Ishikawa (cell line): ENCODE results near the gene PHLDB2.
A peak's percentile ranks its signal among the peaks of the same experiment; 100 is the strongest.

Experiments used
- CEBPB ChIP-seq: IDR thresholded peaks from 2 replicates; pipeline ENCODE4 v1.6.1; 2012
- CREB1 ChIP-seq: IDR thresholded peaks from 2 replicates; pipeline ENCODE4 v1.6.1; 2012; ENCODE audit warnings: low read depth
- EGR1 ChIP-seq: IDR thresholded peaks from 2 replicates; pipeline ENCODE4 v1.6.1; 2012
- EP300 ChIP-seq: IDR thresholded peaks from 2 replicates; pipeline ENCODE4 v1.6.1; 2012; ENCODE audit warnings: borderline replicate concordance
- FOXM1 ChIP-seq: IDR thresholded peaks from 2 replicates; pipeline ENCODE4 v1.6.1; 2012; ENCODE audit warnings: low read depth, borderline replicate concordance
- NFIC ChIP-seq: IDR thresholded peaks from 2 replicates; pipeline ENCODE4 v1.6.1; 2012
- RAD21 ChIP-seq: IDR thresholded peaks from 2 replicates; pipeline ENCODE4 v1.6.1; 2012; ENCODE audit warnings: low read depth
- TAF1 ChIP-seq: IDR thresholded peaks from 2 replicates; pipeline ENCODE4 v1.6.1; 2012; ENCODE audit warnings: low read depth, mild to moderate bottlenecking
- TCF12 ChIP-seq: IDR thresholded peaks from 2 replicates; pipeline ENCODE4 v1.6.1; 2012; ENCODE audit warnings: low read depth
- TEAD4 ChIP-seq: IDR thresholded peaks from 2 replicates; pipeline ENCODE4 v1.6.1; 2012
- USF1 ChIP-seq: IDR thresholded peaks from 2 replicates; pipeline ENCODE4 v1.6.1; 2012
- YY1 ChIP-seq: IDR thresholded peaks from 2 replicates; pipeline ENCODE4 v1.6.1; 2012; ENCODE audit warnings: low read depth
- ZBTB7A ChIP-seq: IDR thresholded peaks from 2 replicates; pipeline ENCODE4 v1.6.1; 2012; ENCODE audit warnings: low read depth
- TF ChIP-seq, protein P1 (sequence below): IDR thresholded peaks from 2 replicates; pipeline ENCODE4 v1.6.1; 2012
- TF ChIP-seq, protein P2 (sequence below): IDR thresholded peaks from 2 replicates; pipeline ENCODE4 v1.6.1; 2012; ENCODE audit warnings: low read depth, mild to moderate bottlenecking

PHLDB2 gene

DNA sequence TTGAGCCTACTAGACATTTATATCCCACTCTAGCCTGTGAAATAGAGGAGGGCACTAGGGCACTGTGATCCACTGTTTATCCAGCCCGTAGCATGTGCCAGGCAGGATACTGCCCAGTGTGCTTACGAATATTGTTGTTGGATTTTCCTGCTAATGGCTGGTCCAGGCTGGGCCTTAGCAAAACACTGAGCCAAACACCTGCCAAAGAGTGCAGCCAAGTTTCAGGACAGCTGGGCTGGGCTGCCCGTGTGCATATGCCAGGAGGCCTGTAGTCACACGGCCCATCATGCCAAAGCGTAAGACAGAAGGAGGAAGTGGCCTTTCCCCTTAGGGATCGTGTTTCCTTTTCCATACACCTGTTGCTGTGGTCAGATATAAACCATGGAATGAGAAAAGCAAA lies 65.2 kb downstream of the PHLDB2 start:
- TF ChIP-seq USF1, result peak; percentile 46; the same call in 1 of the 2 replicates
- TF ChIP-seq FOXM1, result peak; percentile 52; the same call in 1 of the 2 replicates
- TF ChIP-seq YY1, result no peak
- TF ChIP-seq TCF12, result peak; percentile 98
- TF ChIP-seq, protein P1, sequence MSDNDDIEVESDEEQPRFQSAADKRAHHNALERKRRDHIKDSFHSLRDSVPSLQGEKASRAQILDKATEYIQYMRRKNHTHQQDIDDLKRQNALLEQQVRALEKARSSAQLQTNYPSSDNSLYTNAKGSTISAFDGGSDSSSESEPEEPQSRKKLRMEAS, result peak; percentile 96
- no peak for TF ChIP-seq ZBTB7A
- no peak for TF ChIP-seq EGR1
- TF ChIP-seq CREB1, result no peak
- peak; percentile 83 for TF ChIP-seq TEAD4
- no peak; the same call in 1 of the 2 replicates for TF ChIP-seq RAD21
- no peak for TF ChIP-seq CEBPB
- TF ChIP-seq TAF1, result no peak
- TF ChIP-seq, protein P2, sequence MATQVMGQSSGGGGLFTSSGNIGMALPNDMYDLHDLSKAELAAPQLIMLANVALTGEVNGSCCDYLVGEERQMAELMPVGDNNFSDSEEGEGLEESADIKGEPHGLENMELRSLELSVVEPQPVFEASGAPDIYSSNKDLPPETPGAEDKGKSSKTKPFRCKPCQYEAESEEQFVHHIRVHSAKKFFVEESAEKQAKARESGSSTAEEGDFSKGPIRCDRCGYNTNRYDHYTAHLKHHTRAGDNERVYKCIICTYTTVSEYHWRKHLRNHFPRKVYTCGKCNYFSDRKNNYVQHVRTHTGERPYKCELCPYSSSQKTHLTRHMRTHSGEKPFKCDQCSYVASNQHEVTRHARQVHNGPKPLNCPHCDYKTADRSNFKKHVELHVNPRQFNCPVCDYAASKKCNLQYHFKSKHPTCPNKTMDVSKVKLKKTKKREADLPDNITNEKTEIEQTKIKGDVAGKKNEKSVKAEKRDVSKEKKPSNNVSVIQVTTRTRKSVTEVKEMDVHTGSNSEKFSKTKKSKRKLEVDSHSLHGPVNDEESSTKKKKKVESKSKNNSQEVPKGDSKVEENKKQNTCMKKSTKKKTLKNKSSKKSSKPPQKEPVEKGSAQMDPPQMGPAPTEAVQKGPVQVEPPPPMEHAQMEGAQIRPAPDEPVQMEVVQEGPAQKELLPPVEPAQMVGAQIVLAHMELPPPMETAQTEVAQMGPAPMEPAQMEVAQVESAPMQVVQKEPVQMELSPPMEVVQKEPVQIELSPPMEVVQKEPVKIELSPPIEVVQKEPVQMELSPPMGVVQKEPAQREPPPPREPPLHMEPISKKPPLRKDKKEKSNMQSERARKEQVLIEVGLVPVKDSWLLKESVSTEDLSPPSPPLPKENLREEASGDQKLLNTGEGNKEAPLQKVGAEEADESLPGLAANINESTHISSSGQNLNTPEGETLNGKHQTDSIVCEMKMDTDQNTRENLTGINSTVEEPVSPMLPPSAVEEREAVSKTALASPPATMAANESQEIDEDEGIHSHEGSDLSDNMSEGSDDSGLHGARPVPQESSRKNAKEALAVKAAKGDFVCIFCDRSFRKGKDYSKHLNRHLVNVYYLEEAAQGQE, result no peak
- TF ChIP-seq EP300, result peak; percentile 91
- peak; percentile 94 for TF ChIP-seq NFIC

GRCh38 chr3:111926266-111926676 lies 67.2 kb downstream of the PHLDB2 start:
- TF ChIP-seq TEAD4 (peak; percentile 86), EP300 (peak; percentile 96), YY1 (no peak), ZBTB7A (no peak), RAD21 (no peak), TAF1 (no peak), FOXM1 (peak; percentile 96), CREB1 (no peak), NFIC (peak; percentile 97), USF1 (0 out of 2 replicates have a peak, but pooled peaks have one; percentile 5), TCF12 (peak; percentile 96), EGR1 (no peak), CEBPB (peak; percentile 33; the same call in 1 of the 2 replicates)
- TF ChIP-seq, protein P1, result 0 out of 2 replicates have a peak, but pooled peaks have one; percentile 36
- TF ChIP-seq, protein P2, result no peak

DNA sequence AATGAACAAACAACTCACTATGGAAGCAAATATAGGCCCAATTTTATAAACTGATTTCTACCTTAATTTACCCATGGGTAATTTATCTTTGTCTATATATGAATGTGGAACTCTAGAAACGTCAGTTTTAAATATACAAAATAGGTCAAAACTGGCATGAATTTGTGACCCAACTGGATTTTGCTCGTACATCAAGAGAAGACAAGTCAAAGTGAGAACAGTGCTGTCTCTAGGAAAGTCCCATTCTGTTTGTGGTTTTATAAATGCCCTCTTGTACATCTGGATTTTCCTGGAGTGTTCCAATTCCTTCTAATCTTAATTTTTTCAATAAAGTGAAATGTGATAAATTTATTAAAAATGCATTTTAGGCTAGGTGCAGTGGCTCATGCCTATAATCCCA lies 69.5 kb downstream of the PHLDB2 start:
- TF ChIP-seq TAF1, result no peak
- no peak for TF ChIP-seq TCF12
- TF ChIP-seq USF1, result no peak
- no peak for TF ChIP-seq RAD21
- no peak for TF ChIP-seq EGR1
- TF ChIP-seq, protein P2, result no peak

GRCh38 chr3:111929484-111929883 lies 70.4 kb downstream of the PHLDB2 start:
- no peak for TF ChIP-seq ZBTB7A
- no peak for TF ChIP-seq CEBPB
- no peak for TF ChIP-seq FOXM1
- TF ChIP-seq TAF1, result no peak
- no peak for TF ChIP-seq EP300
- TF ChIP-seq, protein P2, result no peak
- TF ChIP-seq CREB1, result no peak
- no peak for TF ChIP-seq YY1
- TF ChIP-seq TCF12, result no peak
- TF ChIP-seq, protein P1, result no peak
- no peak for TF ChIP-seq USF1
- TF ChIP-seq TEAD4, result no peak
- TF ChIP-seq EGR1, result no peak
- TF ChIP-seq RAD21, result no peak
- no peak for TF ChIP-seq NFIC
